Heart left ventricle (tissue), 16 donors: ENCODE results near the gene LTBP4. TPM values are rescaled to one million over a fixed set of nuclear protein-coding genes. Genes with fewer than 3 reads are reported as not detected.

ENCODE experiments used
- ATAC-seq, 4 donors: fragments of 200-7000 bp; cut with Tn5 transposase; one replicate each; pipeline ENCODE4 v1.9.1; 2020 to 2022; ENCODE audit warnings: moderate library complexity in 4 of 4, mild to moderate bottlenecking in 3 of 4, moderate number of reproducible peaks in 1 of 4
- DNase-seq, 5 donors: peaks; one replicate each; pipeline ENCODE4 v3.0.0-alpha.2; 2020
- H3K27ac ChIP-seq, 12 donors: fragments of 200-600 bp; sonication (generic) in 4 of 12; one replicate each; pipeline versions ENCODE4 v1.5.0 to v1.8.0; 2016 to 2022; ENCODE audit warnings: mild to moderate bottlenecking in 2 of 12
- H3K27me3 ChIP-seq, 9 donors: fragments of 200-600 bp; sonication (generic) in 2 of 9; one replicate each; pipeline versions ENCODE4 v1.5.1 to v1.8.0; 2016 to 2022; ENCODE audit warnings: mild to moderate bottlenecking in 3 of 9
- H3K36me3 ChIP-seq, 9 donors: fragments of 200-600 bp; sonication (generic) in 2 of 9; one replicate each; pipeline versions ENCODE4 v1.5.0 to v1.8.0; 2018 to 2022; ENCODE audit warnings: mild to moderate bottlenecking in 2 of 9
- H3K4me1 ChIP-seq, 12 donors: fragments of 200-600 bp; sonication (generic) in 4 of 12; one replicate each; pipeline versions ENCODE4 v1.5.0 to v1.8.0; 2016 to 2022; ENCODE audit warnings: mild to moderate bottlenecking in 3 of 12
- H3K4me3 ChIP-seq, 12 donors: fragments of 200-600 bp; sonication (generic) in 4 of 12; one replicate each; pipeline versions ENCODE4 v1.5.0 to v1.8.0; 2017 to 2022; ENCODE audit warnings: mild to moderate bottlenecking in 9 of 12, moderate library complexity in 4 of 12
- H3K9me3 ChIP-seq, 12 donors: fragments of 200-600 bp; sonication (generic) in 4 of 12; one replicate each; pipeline versions ENCODE4 v1.5.0 to v1.8.0; 2016 to 2022; ENCODE audit warnings: mild to moderate bottlenecking in 1 of 12
- POLR2A ChIP-seq, 2 donors: fragments of 450-650 bp; IDR thresholded peaks; one replicate each; pipeline ENCODE4 v1.6.1; 2017; ENCODE audit warnings: antibody characterized with exemption in 2 of 2, mild to moderate bottlenecking in 2 of 2, moderate library complexity in 2 of 2
- WGBS, 4 donors: extraction: QIAGEN DNeasy Blood & Tissue Kit in 2 of 4; methylation state at CpG; one replicate each; pipeline versions ENCODE4 v1.1.5 to v1.1.7; 2013 to 2018; 5-methylcytosine and 5-hydroxymethylcytosine counted together
- intact Hi-C, 10 donors: fragments of 100-400 bp; cut with DNase I; formaldehyde crosslinking; loops; one replicate each; pipeline versions ENCODE4 v1.11.1 to v1.14.2; 2022
- polyA plus RNA-seq, 2 donors: library from polyadenylated mRNA; stranded (reverse); fragments of 200-250 nt; gene quantifications; one replicate each; pipeline ENCODE4 v1.2.3, GENCODE V29; 2013
- total RNA-seq, 9 donors: library from RNA; depleted of rRNA in 2 of 9; stranded (reverse); fragments of >200 nt in 2 of 9; fragmentation: NEBNext Ultra II Directional in 3 of 9; extraction: Animal tissue kit (Norgen Biotek cat#: 25700) in 3 of 9; gene quantifications; one replicate each; pipeline versions ENCODE4 v1.1.0 to v1.2.4, GENCODE V29; 2016 to 2023
- TF ChIP-seq, protein P1 (sequence below), 12 donors: fragments of 200-600 bp; sonication (generic) in 4 of 12; IDR thresholded peaks; one replicate each; pipeline versions ENCODE4 v1.5.0 to v1.8.0; 2018 to 2022; ENCODE audit warnings: antibody characterized with exemption in 12 of 12, mild to moderate bottlenecking in 5 of 12
- donor health status: ischemic (EF 13 %, LVEDD 7.1; RV severe dilation, severe dysfunction).
- donor health status: healthy with polysubstance abuse.
- donor health status: DM: no; HTN: yes; CAD: no.
- donor health status: DM: no; HTN: no; CAD: no.
- donor health status: ischemic (EF 25% LVEDD 6.9; RV normal size, moderate dysfunction).
- donor health status: ischemic (EF 25% LVEDD 5.7; RV mildly dilated, moderate dysfunction).
- donor health status: healthy.
- donor health status: DM: yes; HTN: yes; CAD: no.
- donor health status: ischemic (EF 35%, LVEDD 5.7; RV mildly dilated, moderate dysfunction).
- donor health status: nonischemic (EF 11% LVEDD 7.7; RV severe dilation, severe dysfunction).
- donor health status: DM: yes; HTN: yes; CAD: no.
- donor health status: PGD.
- donor health status: ischemic (EF 29% LVEDD 5.4; RV normal size, mild dysfunction).
- donor health status: nonischemic (EF 23%, LVEDD 6.1; RV moderate dilation, normal function).

Gene LTBP4
- total and polyA plus RNA-seq, 11 donors, result 95.0 to 319 (median 172) TPM

DNA sequence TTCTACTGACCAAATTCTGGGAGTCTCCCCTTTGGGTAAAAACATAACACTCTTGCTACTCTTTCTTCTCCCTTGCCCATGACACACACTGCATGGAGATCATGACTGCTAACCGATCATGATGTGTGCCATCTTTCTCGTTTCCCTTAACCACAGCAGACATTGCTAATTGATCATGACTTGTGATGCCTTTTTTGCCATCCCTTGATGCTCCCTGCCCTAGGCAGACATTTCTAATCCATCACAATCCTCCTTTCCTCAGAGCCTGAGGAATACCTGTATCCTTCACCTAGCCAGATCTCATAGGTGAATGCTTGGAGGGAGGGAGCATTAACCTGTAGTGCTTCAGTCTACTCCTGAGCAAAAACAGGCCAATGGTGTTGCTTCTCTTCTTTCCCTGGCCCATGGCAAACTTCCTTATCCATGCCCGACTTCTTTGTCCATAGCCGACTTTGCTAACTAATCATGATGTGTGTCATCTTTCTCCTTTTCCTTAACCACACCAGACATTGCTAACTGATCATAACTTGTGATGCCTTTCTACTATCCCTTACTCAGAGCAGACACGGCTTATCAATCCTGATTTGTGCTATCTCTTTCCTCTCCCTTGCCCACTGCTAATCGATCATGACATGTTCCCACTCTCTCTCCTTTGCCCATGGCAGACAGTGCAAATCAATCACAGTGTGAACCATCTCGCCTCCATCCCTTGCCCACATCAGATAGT is 71.6 kb downstream of the LTBP4 start:
- Histone ChIP-seq H3K36me3 (peaks cover 0 to 99% (median 89%) of the 10 kb centered on the region in 9 donors), H3K9me3 (peaks cover 0 to 9% (median 0%) of the 10 kb centered on the region in 12 donors), H3K4me1 (peaks cover 0 to 12% (median 0%) of the 10 kb centered on the region in 12 donors), H3K27me3 (no peaks in the 10 kb centered on the region), H3K4me3 (no peak overlapping the region), H3K27ac (no peak overlapping the region)
- no peak for ATAC-seq
- intact Hi-C loops, result loop anchor here in 1 of 10 donors (5.0 kb wide), 1 partner anchor 65 kb away; no protein-coding TSS in a partner anchor
- no peak for TF ChIP-seq POLR2A (IDR thresholded peaks at IDR 0.05)
- TF ChIP-seq, protein P1, sequence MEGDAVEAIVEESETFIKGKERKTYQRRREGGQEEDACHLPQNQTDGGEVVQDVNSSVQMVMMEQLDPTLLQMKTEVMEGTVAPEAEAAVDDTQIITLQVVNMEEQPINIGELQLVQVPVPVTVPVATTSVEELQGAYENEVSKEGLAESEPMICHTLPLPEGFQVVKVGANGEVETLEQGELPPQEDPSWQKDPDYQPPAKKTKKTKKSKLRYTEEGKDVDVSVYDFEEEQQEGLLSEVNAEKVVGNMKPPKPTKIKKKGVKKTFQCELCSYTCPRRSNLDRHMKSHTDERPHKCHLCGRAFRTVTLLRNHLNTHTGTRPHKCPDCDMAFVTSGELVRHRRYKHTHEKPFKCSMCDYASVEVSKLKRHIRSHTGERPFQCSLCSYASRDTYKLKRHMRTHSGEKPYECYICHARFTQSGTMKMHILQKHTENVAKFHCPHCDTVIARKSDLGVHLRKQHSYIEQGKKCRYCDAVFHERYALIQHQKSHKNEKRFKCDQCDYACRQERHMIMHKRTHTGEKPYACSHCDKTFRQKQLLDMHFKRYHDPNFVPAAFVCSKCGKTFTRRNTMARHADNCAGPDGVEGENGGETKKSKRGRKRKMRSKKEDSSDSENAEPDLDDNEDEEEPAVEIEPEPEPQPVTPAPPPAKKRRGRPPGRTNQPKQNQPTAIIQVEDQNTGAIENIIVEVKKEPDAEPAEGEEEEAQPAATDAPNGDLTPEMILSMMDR (IDR thresholded peaks at IDR 0.05), result no peak
- WGBS, 4 donors, result 91 to 96% (median 94%) methylated on average over 7 of the region's 7 CpGs
- no peak for DNase-seq

DNA sequence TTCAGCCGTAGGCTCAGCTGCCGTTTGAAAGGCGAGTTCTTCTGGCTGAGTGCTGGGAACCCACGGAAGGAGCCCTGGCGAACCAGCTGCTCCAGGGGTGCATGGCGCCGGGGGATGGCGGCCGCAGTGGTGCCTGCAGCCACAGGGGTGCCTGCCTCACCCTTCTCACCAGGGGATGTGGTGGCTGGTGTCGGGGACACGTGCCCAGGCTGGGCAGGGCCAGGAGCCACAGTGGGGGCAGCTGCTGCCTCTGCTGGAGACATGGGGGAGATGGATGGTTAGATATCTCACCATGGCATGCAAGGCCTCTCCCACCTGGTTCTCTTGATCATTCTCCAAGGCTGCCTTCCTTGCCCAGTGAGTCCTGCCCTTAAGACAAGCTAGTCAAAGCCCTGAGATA is 72.2 kb downstream of the LTBP4 start:
- no peak for DNase-seq
- peaks cover 0 to 12% (median 0%) of the 10 kb centered on the region in 12 donors for H3K4me1 ChIP-seq
- H3K9me3 ChIP-seq, result peaks cover 0 to 9% (median 0%) of the 10 kb centered on the region in 12 donors
- ATAC-seq, result no peak
- TF ChIP-seq, protein P1 (IDR thresholded peaks at IDR 0.05), result no peak
- TF ChIP-seq POLR2A (IDR thresholded peaks at IDR 0.05), result no peak
- H3K36me3 ChIP-seq, result peaks cover 0 to 99% (median 90%) of the 10 kb centered on the region in 9 donors
- intact Hi-C loops, result loop anchor here in 1 of 10 donors (5.0 kb wide), 1 partner anchor 64 kb away; no protein-coding TSS in a partner anchor
- H3K27ac ChIP-seq, result no peak overlapping the region
- no peaks in the 10 kb centered on the region for H3K27me3 ChIP-seq
- 87 to 97% (median 96%) methylated on average over 3 to 11 of the region's 11 CpGs for WGBS, 4 donors
- no peak overlapping the region for H3K4me3 ChIP-seq

DNA sequence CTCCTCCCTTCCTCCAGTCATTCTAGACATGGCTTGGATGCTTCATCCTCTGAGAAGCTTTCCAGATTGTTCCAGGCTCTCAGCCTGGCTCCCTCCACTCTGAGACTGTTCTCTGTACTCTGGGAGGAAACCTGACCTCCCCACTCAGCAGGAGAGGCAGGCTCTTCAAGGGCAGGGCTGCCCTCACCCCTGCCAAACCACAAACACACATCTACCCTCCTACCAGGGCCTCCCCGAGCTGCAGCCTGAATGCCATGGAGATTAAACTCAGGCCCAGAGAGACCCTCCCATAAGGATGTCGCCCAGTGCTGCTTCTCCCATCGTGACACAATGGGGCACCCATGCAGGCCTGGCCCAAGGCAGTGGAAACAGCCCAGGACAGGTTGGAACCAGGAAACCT is 73.1 kb downstream of the LTBP4 start:
- peaks cover 0 to 12% (median 0%) of the 10 kb centered on the region in 12 donors for H3K4me1 ChIP-seq
- no peak for ATAC-seq
- intact Hi-C loops, result loop anchor here in 1 of 10 donors (5.0 kb wide), 1 partner anchor 63 kb away; no protein-coding TSS in a partner anchor
- peaks cover 0 to 5% (median 0%) of the 10 kb centered on the region in 12 donors for H3K9me3 ChIP-seq
- WGBS, 4 donors, result 69 to 81% (median 76%) methylated on average over 3 of the region's 3 CpGs
- H3K4me3 ChIP-seq, result no peak overlapping the region
- peaks cover 0 to 99% (median 90%) of the 10 kb centered on the region in 9 donors for H3K36me3 ChIP-seq
- H3K27ac ChIP-seq, result no peak overlapping the region
- no peaks in the 10 kb centered on the region for H3K27me3 ChIP-seq
- TF ChIP-seq, protein P1 (IDR thresholded peaks at IDR 0.05), result no peak
- no peak for TF ChIP-seq POLR2A (IDR thresholded peaks at IDR 0.05)
- DNase-seq, result no peak

DNA sequence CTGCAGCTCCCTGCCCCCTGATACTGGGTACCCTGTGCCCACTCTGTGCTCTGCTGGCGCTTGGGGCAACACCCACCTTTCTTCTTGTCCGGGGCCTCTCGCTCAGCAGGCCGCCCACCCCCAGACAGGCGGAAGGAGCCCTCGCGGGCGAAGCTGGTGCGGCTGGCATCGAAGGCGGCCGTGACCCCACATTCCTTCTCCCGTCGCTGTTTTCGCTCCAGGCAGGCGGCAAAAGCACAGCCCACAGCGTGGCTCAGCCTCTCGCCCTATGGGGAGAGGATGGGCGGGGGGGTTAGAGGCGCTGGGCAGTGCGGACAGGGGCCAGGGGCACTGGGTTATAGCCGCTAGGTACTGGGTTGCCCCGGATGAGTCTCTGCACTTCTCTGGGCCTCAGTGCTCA is 76.0 kb downstream of the LTBP4 start:
- Histone ChIP-seq H3K27ac (no peak overlapping the region), H3K27me3 (no peaks in the 10 kb centered on the region), H3K4me1 (peaks cover 0 to 3% (median 0%) of the 10 kb centered on the region in 12 donors), H3K36me3 (peaks cover 0 to 100% (median 89%) of the 10 kb centered on the region in 9 donors), H3K9me3 (no peaks in the 10 kb centered on the region), H3K4me3 (no peak overlapping the region)
- DNase-seq, result no peak
- WGBS, 4 donors, result 96 to 98% (median 97%) methylated on average over 21 to 23 of the region's 23 CpGs
- no peak for TF ChIP-seq POLR2A (IDR thresholded peaks at IDR 0.05)
- TF ChIP-seq, protein P1 (IDR thresholded peaks at IDR 0.05), result no peak
- no peak for ATAC-seq
- intact Hi-C loops, result no loop called here
